Ammon's horn (tissue), 1 donor: ENCODE measurements around the gene FAM13A.
"Not testable (repeated sequence)": the region's sequence is repeated elsewhere in the genome, so short reads cannot be mapped to it uniquely, and the experiment has no call there.

Source experiments
- DNase-seq: peaks from one replicate; pipeline ENCODE4 v3.0.0-alpha.2; 2016; ENCODE audit warnings: low spot score

The FAM13A gene

GRCh38 chr4:88999392-88999930 is 57.5 kb downstream of the FAM13A start:
- DNase-seq = no peak

DNA sequence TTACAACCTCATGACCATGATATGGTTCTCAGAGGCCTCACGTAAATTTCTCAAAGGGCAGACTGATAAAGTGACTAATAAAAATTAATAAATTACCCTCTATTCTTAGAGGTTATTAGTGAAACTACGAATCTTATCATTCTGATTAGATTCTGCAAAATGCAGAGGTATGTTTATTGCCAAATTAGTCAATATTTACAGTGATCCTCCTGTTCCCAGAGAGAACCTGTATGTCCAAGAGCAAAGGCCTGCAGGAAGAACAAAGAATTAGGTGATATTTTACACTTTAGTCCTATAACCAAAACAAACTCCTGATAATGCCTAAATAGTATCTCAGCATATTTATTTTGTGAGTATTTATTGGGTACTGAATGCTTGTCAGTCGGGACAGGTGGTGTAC is 58.1 kb downstream of the FAM13A start:
- no peak for DNase-seq

DNA sequence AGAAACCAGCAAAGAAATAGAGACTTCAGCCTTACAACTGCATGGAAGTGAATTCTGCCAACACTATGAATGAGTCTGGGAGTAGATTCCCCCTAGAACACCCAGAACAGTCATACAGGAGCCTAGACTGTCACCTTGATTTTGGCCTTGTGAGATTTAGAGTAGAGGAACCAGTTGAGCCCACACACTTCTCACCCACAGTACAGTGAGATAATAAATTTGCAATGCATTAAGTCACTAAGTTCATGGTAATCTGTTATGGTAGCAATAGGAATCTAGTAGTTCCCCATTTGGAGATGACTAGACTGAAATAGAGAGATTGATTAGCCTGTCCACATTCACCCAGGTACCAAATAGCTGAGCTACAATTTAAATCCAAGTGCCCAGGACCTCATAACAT is 59.0 kb downstream of the FAM13A start:
- DNase-seq = no peak

GRCh38 chr4:88995874-88996273 is 61.1 kb downstream of the FAM13A start:
- no peak for DNase-seq

GRCh38 chr4:88995257-88995656 is 61.7 kb downstream of the FAM13A start:
- not testable (repeated sequence) for DNase-seq

DNA sequence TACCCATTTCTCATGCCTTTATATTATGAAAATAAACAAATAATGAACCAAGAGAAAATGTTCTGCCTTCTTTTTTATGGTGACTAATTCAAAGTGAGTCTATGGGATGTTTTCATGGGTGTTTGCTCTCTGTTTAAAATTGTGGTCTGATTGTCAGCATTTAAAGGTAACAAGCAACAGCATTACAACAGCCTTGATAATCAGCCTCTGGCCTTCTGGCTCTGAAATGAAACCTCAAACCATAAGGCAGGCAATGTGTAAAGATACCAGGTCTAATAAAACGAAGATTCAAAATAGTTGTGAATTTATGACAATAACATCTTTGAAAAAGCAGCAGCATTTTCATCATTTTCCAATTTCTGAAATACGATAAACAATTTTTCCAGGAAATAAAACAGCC is 63.7 kb downstream of the FAM13A start:
- DNase-seq = no peak

GRCh38 chr4:88991746-88992145 is 65.2 kb downstream of the FAM13A start:
- no peak for DNase-seq

GRCh38 chr4:88989990-88990389 is 67.0 kb downstream of the FAM13A start:
- DNase-seq = no peak

DNA sequence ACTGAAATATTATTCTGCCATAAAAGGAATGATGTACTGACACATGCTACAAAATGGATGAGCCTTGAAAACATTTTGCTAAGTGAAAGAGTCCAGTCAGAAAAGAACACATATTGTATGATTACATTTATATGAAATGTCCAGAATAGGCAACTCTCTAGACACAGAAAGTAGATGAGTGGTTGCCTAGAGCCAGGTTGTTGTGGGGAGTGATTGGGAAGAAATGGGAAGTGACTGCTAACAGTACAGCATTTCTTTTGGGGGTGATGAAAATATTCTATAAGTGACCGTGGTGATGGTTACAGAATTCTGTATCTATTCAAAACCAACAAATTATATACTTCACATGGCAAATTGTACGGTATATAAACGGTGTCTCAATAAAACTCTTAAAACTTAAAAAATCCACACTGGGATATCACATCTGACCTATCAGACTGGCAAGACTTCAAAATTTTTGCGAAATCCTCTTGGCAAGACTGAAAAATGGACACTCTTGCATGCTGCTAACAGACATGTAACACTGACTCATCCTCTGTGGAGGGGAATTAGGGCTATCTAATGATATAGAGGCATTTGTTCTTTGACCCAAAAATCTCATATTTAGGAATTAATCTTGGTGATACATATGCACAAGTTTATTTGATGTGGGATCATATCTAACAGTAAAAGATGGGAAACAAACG is 71.8 kb downstream of the FAM13A start:
- DNase-seq = no peak

GRCh38 chr4:88982757-88983156 is 74.2 kb downstream of the FAM13A start:
- DNase-seq = no peak

- no peak for DNase-seq
Observed at GRCh38 chr4:88981993-88982392, 75.0 kb downstream of the FAM13A start.

DNA sequence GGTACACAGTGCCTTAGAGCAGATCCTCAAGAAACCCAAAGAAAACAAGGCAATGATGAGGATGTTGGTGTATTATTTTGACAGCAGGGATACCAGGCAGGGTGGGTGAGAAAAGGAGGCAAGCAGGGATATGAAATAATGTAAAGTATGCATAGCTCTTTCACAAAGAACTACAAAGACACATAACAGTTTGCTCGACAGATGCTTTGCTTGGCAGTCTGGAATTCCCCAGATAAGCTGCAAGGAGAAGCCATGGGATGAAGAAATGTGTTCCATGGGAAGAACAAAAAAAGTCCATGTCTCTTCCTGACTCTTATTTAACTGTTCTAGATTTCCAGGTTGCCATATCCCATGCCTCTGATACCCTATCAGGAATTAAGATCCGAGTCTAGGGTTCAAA is 75.4 kb downstream of the FAM13A start:
- DNase-seq = peak; percentile 8

DNA sequence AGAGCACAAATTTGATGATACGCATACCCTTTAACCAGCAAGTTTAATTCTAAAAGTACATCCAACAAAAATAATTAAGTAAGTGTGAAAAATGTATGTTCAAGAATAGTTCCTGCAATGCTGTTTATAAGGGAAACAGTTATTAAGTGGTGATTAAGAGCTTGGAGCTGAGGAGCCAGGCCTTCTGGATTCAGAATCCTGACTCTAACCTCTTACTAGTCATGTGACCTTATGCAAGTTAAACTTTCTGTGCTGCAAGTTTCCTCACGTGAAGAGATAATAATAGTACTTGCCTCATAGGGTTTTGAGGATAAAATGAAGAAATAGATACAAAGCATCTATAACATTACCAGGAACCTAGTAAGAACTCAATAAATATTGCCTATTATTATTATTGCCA is 77.7 kb downstream of the FAM13A start:
- no peak for DNase-seq

- DNase-seq = no peak
Observed at GRCh38 chr4:88976775-88977035, 80.3 kb downstream of the FAM13A start.

DNA sequence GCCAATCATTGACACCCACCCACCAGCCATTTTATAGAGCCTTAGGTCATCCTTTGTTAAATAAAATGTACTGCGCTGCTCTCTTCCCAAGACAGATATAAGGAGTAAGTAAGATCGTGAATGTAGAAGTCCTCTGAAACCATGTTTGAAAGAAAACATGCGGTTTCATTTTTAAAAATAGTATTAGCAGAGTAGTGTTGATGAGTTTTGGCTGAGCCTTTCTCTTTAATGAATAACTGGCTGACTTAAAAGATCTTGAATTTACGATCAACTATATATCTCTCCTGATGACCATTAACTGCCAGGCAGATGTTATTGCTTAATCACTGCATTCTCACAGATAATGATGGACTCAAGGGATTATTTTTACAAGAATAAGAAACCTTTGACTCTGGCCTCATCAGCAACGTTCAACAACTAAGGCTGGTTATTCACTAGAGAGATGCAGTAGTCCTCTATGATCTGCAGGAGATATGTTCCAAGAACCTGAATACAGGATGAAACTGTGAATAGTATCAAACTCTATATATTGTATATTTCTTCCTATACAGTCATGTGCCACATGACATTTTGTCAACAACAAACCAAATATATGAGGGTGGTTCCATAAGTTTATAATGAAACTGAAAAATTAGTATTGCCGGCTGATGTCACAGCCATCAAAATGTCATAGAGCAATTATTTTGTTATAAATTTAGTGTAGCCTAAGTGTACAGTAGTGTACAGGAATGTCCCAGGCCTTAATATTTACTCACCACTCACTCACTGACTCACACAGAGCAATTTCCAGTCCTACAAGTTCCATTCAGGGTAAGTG is 80.8 kb downstream of the FAM13A start:
- no peak for DNase-seq

- no peak for DNase-seq
Observed at GRCh38 chr4:88971536-88971935, 85.4 kb downstream of the FAM13A start.

DNA sequence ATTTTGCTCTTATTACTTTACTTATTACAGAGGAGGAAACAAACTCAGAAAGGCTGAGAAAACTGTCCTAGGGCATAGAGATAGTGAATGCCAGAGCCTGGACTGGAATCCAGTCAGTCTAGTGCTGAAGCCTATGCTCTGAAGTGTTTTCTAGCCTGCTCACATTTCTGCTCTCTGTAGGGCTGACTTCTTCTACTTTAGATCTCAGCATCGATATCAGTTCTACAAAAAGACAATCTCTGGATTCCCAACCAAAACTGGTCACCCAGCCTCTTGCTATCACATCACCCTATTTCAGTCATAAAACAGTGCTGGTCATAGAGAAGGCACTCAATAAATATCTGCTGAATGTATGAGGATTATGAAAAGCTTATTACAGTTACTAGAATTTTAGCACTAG is 87.2 kb downstream of the FAM13A start:
- no peak for DNase-seq

DNA sequence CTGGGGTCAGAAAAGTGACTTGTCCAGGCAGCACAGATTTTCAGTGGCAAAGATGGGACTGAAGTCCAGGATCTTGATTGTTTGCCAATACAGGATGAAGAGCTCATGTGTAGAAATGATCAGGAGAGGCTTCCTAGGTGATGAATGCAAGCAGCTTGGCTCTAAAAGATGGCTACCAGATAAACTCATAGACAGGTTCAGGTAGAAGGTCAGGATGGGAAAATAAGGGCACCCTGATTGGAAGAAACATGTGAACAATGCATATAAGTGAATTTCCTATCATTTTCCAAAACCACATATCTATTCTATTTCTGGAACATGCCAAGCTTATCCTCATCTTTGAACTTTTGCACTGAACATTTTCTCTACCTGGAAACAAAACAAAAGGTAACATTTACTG is 87.7 kb downstream of the FAM13A start:
- DNase-seq = no peak

- no peak for DNase-seq
Observed at GRCh38 chr4:88967883-88968331, 89.1 kb downstream of the FAM13A start.

DNA sequence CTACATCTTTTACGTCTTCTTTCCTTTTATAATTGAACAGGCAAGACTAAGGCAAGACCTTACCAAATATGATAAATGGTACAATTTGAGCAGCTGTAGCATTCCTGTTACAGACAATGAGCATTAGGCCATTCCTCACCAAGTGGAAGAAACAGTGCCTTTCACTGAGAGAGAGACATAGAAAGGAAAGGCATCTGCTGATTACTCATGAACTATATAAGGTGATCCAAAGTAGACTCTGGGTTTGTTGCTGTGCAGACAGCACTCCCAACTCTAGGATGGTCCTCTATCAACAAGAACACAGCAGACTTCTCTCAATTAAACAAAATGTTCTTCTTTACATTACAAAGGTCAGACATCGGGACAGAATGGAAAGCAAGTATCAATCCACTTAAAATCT is 91.9 kb downstream of the FAM13A start:
- DNase-seq = no peak

DNA sequence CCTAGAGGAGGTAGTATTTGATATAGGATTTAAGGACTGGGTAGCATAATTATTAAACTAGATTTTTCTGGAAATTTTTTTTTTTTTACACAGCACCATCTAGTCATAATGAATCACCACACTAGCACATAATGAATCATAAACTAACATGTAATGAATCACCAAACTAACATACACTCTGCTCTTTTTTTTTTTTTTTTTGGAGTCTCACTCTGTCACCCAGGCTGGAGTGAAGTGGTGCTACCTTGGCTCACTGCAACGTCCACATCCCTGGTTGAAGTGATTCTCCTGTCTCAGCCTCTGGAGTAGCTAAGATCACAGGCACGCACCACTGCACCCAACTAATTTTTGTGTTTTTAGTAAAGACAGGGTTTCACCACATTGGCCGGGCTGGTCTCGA is 92.5 kb downstream of the FAM13A start:
- no peak for DNase-seq

GRCh38 chr4:88963817-88964216 is 93.2 kb downstream of the FAM13A start:
- DNase-seq = no peak

DNA sequence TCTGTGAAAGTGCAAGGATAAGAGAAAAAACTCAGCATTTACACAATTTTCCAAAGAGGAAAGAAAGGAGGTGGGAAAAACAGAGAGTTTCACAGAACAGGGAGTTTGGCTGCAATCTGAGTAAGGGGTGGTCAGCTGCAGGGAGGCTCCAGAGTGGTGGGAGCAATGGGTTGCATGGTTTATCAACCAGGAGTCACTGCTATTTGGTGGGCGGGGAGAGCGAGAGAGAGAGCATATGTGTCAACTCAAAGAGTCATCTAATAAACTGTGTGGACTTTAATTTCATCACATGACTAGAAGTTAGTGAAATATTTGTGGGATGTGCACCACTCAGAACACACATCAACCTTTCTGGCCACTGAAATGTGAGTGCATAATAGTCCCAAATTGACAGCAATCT is 94.6 kb downstream of the FAM13A start:
- DNase-seq = no peak

- no peak for DNase-seq
Observed at GRCh38 chr4:88960576-88960975, 96.4 kb downstream of the FAM13A start.
